NCI-H345 treated with DMSO at 0.1 percent for 48 hours (cell line): ENCODE measurements around the gene PDYN.
A peak's percentile ranks its signal among the peaks of the same experiment; 100 is the strongest.
"Not testable (repeated sequence)": the region's sequence is repeated elsewhere in the genome, so short reads cannot be mapped to it uniquely, and the experiment has no call there.

Source experiments
- DNase-seq: peaks from one replicate; lab custom pipeline; 2025; ENCODE audit not compliant: unreplicated experiment; lab: John Stamatoyannopoulos, UW

PDYN gene

DNA sequence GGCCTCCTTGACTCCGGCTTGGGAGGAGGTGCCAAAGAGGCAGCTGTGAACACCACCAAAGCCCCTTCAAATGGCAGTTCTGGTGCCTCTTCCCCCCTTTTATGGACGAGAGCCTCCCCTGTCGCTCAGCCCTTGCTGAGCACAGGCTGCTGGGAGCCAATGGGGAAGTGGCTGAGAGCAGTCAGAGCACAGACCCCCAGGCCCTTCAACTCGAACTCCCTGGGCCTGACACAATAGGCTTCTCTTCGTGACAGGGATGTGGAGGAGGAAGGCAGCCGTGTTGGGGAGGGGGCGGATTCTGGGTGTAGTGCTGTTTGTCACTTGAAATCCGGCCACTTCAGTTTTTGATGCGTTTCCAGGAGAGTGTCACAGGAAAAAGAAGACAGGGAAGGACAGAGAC, at the start of gene PDYN:
Gene PDYN, minus strand, starts transcription at position 73 of the 400 bp plus-strand sequence. CDS start 10,974 bp downstream, outside the sequence.
- no peak for DNase-seq

DNA sequence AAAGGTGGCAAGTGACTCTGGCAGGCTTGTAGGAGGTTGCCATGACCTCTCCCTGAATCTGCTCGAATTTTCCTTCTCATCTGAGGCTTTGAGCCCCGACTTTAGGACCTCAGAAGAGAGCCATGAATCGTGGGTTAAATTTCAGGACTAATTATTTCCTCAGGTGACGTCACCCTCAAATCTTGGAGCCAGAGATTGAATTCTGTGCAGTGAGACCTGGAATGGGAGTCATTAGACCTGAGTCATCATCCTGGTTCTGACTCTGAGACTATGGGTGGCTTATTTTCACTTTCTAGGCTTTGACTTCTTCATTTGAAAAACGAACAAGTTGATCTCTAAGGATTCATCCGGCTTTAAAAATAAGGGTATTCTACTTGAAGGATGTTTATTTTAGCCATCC, 48.5 kb upstream of the PDYN start:
- DNase-seq, result no peak

DNA sequence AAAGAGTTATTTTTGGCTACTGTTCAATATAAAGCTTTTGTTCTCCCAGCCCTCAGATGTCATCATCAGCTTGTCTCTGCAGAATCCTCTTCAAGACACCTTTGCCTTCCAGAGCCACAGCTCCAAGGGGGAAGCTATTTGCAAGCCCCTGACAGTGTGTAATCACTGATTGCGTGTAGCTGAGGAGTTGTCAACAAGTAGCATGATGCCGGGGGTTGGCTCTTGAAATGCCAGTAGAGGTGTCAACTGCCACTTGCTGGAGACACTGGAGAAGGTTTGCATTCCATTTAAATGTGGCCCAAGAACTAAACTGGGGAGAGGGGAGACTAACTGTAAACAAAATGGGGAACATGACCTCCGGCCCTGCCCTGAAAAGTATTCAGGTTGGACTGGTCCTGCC, 44.3 kb upstream of the PDYN start:
- DNase-seq, result no peak

DNA sequence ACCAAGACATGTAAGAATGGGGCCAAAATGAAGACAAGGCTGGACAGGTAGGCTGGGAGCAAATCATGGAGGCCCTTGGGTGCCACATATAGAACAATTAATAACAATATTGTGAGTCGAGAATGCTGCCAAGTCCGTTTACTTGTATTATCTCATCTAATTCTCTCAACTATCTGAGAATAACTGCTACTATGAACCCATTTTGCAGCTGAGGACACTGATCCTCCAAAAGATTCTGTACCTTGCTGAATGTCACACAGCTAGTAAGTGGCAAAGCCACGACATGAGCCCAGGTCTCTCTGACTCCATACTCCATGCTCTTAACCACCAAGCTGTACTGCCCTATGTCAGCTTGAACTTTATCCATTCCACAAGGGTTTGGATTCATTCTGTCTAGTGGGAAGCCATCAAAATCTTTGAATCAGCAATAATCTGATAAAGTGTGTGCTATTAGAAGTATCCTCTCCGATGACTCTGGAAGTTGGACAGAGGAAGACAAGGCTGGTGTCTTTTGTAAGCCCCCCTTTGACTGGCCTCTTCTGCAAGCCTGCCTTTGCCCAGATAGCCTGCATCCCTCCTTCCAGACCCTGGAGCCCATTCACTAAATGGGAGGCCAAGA, 43.5 kb upstream of the PDYN start:
- no peak for DNase-seq

DNA sequence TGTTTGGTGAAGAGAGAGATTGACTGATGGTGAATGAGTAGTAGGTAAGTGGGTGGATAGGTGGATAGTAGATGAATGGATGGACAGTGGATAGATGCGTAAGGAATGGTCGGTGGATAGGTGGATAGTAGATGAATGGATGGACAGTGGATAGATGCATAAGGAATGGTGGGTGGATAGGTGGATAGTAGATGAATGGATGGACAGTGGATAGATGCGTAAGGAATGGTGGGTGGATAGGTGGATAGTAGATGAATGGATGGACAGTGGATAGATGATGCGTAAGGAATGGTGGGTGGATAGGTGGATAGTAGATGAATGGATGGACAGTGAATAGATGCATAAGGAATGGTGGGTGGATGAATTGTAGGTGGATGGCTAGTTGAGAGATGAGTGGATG, 42.5 kb upstream of the PDYN start:
- DNase-seq, result not testable (repeated sequence)

DNA sequence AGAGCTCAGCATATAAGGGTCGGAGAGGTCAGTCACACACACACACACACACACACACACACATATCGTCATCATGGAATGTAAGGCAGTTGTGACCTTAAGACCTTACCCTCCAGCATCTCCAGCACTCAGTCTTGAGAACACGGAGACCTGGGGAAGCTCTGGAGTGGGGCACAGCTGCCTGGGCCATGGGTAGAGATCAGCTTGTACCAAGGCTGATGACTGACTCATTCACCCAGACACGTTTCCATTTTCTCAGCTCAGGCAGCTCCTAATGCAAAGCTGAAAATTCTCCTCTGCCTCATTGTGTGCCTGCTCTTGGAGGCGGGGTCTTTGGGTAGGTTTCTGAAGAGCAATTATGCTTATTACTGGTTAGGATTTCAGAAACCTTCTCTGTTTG, 38.3 kb upstream of the PDYN start:
- no peak for DNase-seq

GRCh38 chr20:2026514-2026913, 32.7 kb upstream of the PDYN start:
- no peak for DNase-seq

DNA sequence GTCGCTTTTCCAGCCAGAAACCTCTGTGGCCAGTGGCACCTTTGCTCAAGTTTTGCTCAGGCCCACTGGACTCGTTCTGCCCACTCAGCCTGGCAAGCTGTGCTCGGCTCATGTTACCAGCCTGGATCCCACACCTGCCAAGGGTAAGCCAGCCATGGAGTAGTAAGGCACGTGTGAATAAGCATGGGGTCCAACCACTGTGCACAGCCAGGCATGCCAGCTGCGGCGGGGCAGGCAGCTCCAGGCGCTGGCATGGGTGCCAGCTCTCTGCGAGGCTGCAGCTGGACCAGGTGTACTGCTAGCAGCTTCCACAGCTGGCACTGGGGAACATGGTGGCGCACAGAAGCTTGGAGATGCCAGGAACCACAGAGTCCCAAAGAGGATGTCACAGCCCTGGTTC, 32.1 kb upstream of the PDYN start:
- DNase-seq, result no peak

GRCh38 chr20:2023151-2023550, 29.3 kb upstream of the PDYN start:
- DNase-seq, result no peak

- no peak for DNase-seq
These were observed 28.3 kb upstream of the PDYN start for GRCh38 chr20:2022163-2022562.

GRCh38 chr20:2010533-2010932, 16.7 kb upstream of the PDYN start:
- no peak for DNase-seq

DNA sequence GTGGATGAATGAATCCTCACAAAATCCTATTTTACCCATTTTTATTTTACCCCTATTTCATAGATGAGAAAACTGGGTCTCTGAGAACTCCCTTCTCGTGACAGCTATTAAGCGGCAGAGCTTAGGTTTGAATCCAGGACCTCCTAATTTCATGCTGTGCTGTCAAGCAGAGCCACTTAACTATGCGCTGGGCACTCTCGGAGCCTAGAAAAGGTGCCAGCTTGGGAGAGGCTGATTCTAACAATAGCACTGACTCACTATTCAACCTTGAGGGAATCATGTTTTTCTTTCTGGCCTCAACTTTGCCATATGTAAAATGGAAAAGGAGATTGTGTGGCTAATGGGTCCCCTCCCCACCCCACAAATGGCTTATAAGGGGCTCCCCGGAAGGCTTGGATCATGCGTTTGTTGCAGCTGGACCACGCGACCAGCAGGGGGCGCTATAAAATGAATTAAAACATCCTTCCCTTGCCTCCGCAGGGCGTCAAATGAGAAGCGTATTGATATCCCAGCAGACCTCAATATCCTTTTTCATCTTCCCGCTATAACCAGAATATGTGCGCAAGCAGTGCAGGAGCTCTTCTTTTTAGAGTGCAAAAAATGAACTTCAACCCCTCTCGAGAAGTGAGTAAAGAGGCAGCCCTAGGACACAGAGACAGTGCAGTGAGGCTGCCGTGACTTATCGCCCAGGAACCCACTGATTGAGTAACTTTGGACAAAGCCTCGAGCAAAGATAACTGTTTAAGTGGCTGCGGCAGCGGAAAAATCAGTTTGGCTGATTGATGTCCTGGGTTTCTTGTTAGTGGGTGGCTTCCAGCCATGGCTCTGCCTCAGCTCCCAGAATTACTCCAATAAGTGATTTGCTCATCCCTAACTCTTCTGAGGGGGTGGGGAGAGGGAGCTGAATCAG, 12.8 kb upstream of the PDYN start:
- peak; percentile 18 for DNase-seq

GRCh38 chr20:2005831-2006426, 12.1 kb upstream of the PDYN start:
- no peak for DNase-seq

GRCh38 chr20:2005359-2005758, 11.5 kb upstream of the PDYN start:
- DNase-seq, result no peak

DNA sequence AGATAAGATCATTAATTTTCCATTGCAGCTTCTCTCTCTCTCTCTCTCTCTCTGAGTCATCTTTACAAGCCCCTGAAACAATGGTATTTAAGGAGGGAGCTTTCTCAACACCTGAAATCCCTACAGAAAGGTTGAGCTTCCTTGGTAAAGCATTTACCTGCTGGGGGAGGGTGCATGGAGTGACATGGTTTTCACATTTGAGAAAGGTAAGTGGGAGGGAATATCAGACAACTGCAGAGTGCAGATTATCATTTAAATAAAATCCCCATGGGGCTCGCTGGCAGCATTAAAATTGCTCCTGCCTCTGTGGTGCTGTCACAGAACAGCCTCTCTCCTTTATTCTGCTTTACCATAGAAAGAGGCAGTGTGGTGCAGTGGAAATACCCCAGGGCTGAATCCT, 10.3 kb upstream of the PDYN start:
- no peak for DNase-seq

- no peak for DNase-seq
These were observed 8.5 kb upstream of the PDYN start for GRCh38 chr20:2002365-2002764.

- DNase-seq, result no peak
These were observed 7.3 kb upstream of the PDYN start for GRCh38 chr20:2001119-2001518.

GRCh38 chr20:2000285-2000684, 6.4 kb upstream of the PDYN start:
- no peak for DNase-seq

GRCh38 chr20:1998715-1999114, 4.9 kb upstream of the PDYN start:
- DNase-seq, result no peak

DNA sequence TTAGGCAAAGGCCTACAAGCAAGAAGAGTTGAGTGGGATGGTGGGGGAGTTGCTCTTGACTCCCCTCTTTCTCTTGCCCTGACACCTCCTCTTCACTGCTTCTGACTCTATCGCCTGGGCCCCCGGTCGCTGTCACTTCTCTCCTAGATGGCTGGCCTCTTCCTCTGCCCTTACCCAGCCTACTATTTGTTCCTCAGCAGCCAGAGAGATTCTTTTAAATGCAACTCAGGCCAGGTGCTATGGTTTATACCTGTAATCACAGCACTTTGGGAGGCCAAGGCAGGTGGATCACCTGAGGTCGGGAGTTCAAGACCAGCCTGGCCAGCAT, 4.3 kb upstream of the PDYN start:
- no peak for DNase-seq

- DNase-seq, result no peak
These were observed 3.8 kb upstream of the PDYN start for GRCh38 chr20:1997483-1998192.
